Fibroblast of mammary gland (primary cell): ENCODE data around the gene BCL2A1.
"Not testable (repeated sequence)": the region's sequence is repeated elsewhere in the genome, so short reads cannot be mapped to it uniquely, and the experiment has no call there.

ENCODE experiments used
- DNase-seq: peaks from one replicate; pipeline ENCODE4 v3.0.0-alpha.2; 2010; ENCODE audit warnings: low read depth
- H3K4me3 ChIP-seq: 2 replicates; pipeline ENCODE4 v1.5.1; 2011; ENCODE audit warnings: low read depth, mild to moderate bottlenecking, low read length, moderate library complexity; ENCODE audit not compliant: control insufficient read depth
- CTCF ChIP-seq: conservative IDR thresholded peaks from 2 replicates; pipeline ENCODE4 v1.5.1; 2011; ENCODE audit warnings: low read depth, low read length, inconsistent platforms; ENCODE audit not compliant: control insufficient read depth, insufficient read depth

Gene BCL2A1

GRCh38 chr15:79970624-79971434 lies at the start of gene BCL2A1:
Gene BCL2A1 (minus strand): TSS chr15:79971196. CDS start chr15:79971119, 77 bp downstream.
- TF ChIP-seq CTCF = no peak
- peak; percentile 95 for DNase-seq
- H3K4me3 ChIP-seq = peak within 1 kb of the TSS; percentile 41

- no peak for TF ChIP-seq CTCF
- H3K4me3 ChIP-seq = no peak overlapping the region
- no peak for DNase-seq
Observed at GRCh38 chr15:80020731-80021130, 49.7 kb upstream of the BCL2A1 start.

GRCh38 chr15:80020149-80020548 lies 49.2 kb upstream of the BCL2A1 start:
- not testable (repeated sequence) for DNase-seq, H3K4me3 ChIP-seq

- no peak for TF ChIP-seq CTCF
- no peak for DNase-seq
- H3K4me3 ChIP-seq = no peak overlapping the region
Observed at GRCh38 chr15:80019168-80019745, 48.3 kb upstream of the BCL2A1 start.

GRCh38 chr15:80017139-80017538 lies 46.1 kb upstream of the BCL2A1 start:
- DNase-seq, H3K4me3 ChIP-seq: not testable (repeated sequence)

- not testable (repeated sequence) for DNase-seq
Observed at GRCh38 chr15:80016506-80016905, 45.5 kb upstream of the BCL2A1 start.

GRCh38 chr15:80015156-80015555 lies 44.2 kb upstream of the BCL2A1 start:
- no peak for TF ChIP-seq CTCF
- no peak overlapping the region for H3K4me3 ChIP-seq
- peak; percentile 59 for DNase-seq

More at GRCh38 chr15:80016506-80016905, 45.5 kb upstream of the BCL2A1 start:
- H3K4me3 ChIP-seq = not testable (repeated sequence)

GRCh38 chr15:80014186-80014585 lies 43.2 kb upstream of the BCL2A1 start:
- not testable (repeated sequence) for DNase-seq, H3K4me3 ChIP-seq
